GM19099 (cell line): Measurements from ENCODE around the gene PDE8B.

ENCODE experiments used
- POLR2A ChIP-seq: IDR thresholded peaks from 3 replicates; pipeline ENCODE4 v1.6.1; 2011; ENCODE audit warnings: low read depth; ENCODE audit not compliant: insufficient read length; ENCODE audit errors: extremely low read depth

Gene PDE8B

DNA sequence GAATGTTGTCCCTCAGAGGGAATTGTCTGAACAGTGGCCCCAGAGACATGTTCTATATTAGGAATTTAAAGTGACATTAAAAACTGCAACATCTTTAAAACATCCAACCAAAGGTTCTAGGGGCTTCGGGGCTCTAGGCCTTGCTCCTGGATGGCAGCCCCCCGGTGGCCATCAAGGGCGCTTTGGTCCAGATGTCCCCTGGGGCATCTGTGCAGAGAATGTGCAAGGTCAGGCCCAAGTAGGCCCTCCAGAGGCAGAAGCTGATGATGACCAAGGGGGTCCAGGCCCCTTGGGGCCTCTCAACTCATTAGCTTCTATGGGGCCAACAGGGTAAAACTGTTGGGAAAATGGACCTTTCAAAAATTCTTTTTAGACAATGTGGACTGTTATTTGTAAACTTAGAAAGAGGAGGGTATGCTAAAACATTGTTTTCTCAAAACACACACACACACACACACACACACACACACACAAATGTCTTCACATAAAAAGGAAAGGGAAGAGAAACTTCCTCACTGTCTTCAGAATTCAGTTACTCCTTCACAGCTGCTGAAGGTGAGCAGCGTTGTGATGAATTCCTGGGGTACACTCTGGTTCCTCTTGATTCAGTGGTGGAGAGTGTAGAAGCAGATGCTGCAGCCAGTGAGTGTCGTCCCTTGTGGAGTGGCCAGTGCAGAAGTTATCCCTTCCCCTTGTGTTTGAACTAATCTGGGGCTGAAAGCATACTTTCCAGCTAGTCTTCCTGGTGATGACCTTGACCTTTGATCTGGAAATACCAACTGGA is 156.4 kb downstream of the PDE8B start:
- no peak for TF ChIP-seq POLR2A

DNA sequence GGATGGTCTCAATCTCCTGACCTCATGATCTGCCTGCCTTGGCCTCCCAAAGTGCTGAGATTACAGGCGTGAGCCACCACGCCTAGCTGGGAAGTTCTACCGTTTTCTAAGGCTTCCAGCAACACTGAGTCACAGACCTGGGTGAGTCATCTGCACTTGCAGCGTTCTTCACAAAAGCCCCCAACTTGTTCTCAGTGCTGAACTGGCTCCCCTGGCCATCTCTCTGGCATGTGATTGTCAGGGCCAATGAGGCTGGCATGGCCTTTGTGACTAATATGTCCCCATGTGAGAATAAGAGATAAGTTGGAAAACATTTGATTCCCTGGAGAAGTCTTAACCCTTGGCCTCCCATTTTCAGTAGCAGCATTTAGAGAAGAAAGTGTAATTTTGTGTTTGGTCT is 157.3 kb downstream of the PDE8B start:
- no peak for TF ChIP-seq POLR2A

DNA sequence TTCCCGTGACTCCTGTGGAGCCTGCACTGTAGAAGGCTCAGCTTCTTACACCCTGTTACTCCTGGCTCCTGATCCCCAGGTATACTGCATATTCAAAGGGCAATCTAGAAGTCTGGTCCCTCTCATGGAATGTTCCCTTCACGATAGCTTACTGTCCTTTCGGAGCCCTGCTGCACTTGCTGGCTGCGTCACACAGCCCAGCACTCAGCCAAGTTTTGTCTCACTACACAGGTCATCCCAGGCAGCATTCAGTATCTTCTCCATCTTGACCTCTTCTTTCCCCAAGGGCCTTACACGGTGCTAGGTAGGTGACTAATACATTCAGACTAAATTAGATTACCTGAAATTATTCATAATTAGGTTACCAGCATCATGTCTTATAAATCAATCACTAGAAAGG is 157.9 kb downstream of the PDE8B start:
- no peak for TF ChIP-seq POLR2A

DNA sequence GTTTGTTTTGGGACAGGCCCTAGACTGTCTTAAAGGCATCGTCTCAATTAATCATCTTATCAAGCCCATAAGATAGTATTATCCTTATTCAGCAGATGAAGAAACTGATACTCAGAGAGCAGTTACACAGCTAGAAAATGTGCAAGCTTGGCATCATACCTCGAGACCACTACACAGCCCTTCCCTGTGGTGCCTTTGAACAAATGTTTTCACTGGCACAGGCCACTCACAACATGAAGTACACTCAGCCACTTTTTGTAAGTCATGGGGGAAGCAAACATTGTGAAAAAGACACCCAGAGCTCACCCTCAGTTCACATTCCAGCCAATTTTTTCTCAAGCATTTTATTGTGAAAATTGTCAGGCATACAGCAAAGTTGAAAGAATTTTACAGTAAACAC is 159.1 kb downstream of the PDE8B start:
- no peak for TF ChIP-seq POLR2A

GRCh38 chr5:77374686-77375085 is 164.2 kb downstream of the PDE8B start:
- no peak for TF ChIP-seq POLR2A

DNA sequence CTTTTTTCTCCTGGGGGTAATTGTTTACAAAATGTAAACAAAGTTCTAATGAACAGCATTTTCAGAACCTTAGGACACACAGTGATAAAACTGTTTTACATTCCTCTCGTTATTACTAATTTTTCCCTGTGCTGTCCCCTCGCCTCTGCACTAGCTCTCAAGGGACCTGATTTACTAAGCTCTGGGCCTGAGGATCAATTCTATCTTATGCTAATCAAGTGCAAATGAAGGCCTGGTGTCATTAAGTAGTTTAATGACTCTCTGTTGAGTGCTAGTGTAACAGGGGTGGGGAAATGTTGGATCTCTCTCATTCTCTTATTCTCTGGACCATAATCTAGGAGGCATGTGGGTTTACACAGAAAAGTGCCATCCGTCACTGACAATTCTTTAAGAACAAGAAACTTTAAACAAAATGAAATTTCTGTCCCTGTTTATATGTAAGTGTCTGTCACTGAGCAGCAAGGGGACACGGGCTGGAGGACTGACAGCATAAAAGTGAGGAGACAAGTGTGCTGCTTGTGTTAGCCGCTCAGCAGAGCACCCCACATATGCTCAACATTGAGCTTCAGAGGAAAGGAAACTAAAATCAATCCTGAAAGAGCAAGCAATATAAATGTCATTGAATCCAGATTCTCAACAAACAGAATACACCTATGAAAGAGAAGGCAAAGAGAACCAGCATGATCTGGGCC is 166.3 kb downstream of the PDE8B start:
- no peak for TF ChIP-seq POLR2A

DNA sequence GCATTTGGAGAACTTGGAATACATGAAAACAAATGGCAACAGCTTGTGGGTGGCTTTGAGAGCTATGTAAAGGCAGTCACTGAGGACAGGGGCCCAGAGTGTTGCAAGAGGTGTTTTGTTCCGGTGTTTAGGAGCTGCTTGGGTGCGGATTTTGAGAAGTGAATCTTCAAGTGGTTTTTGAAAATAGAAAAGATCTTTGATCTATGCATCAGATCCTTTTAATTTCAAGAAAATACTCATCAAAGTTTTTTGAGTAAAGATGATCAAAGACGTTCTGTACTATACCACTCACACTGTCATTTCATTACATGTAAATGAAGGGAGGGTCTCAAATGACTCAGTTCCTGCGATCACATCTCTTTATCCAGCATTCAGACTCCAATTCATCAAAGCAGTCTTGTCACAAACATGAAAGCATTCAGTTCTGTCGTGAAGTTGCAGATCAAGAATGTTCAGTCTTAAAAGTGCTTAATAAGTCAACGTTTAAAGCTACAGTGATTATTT is 169.1 kb downstream of the PDE8B start:
- TF ChIP-seq POLR2A: no peak

DNA sequence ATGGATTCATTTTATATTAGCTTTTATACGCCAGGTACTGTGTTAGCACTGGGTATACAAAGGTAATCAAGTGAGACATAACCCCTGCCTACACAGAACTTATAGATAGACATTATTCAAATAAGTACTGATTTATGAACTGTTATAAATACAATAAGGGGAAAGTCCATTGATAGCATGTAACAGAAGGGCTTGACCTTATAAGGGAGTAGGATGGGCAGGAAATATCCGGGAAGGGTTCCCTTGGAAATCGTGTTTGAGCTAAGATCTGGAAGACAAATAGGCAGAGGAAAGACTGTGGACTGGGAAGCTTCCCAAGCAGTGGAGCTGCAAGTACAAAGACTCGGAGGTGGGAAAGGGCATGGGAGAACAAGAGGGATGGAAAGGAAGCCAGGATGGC is 170.2 kb downstream of the PDE8B start:
- no peak for TF ChIP-seq POLR2A

GRCh38 chr5:77389746-77390145 is 179.3 kb downstream of the PDE8B start:
- no peak for TF ChIP-seq POLR2A

DNA sequence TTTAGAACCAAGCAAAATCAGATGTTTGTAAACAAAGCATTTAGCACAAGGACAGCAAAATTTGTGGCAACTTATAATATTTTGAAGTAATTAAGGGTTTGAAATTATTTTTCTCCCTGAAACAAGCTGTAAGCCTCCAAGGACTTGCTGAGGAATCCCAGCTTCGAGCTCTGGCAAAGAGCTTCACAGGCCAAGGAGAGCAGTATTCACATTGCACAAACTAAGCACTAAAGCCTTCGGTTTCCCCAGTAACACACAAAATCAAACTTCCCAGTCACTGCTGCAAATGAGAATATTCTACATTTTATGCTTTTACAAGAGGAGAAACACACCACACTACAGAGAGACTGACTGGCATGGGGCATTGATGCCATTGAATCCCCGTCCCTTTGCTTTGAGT is 179.7 kb downstream of the PDE8B start:
- TF ChIP-seq POLR2A: no peak

DNA sequence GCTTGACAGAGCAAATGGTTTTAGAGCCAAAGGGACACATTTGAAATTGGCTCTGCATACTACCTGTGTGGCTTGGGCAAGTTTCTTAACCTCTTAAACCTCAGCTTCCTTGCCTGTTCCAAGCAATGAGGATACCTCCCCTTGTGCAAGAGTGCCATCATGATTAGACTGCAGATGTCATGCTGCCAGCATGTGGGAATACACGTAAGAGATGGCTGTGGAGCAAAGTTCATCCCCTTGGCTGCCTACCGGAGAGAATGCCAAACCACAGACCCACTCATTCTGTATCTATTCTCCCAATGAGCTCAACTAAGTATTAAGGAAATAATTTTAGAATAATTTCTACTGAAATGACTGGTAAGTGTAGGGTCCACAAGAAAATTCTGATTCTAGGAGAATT is 180.3 kb downstream of the PDE8B start:
- no peak for TF ChIP-seq POLR2A

DNA sequence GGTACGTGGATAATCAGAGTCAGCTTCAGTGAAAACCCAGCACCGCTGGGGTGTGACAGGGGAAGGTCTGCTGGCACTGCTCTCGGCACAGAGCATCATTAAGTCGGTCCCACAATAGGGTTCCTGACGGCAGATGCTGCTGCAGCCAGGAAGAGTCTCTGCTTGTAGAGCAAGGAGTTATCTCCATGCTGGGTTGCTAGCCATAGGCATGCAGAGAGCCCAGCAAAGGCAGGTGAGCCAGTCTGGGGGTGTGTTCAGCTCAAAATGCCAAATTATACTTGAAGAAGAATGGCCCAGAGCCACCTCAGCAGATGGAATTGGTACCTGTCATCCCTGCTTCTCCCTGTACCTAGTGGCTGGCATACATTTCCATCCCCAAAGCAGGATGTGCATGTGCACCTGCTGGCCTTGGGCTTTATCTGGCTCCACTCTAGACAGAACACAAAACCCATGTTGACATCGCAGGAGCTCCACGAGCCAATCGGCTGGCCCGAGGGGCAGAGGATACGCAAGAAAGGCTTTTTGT is 180.8 kb downstream of the PDE8B start:
- no peak for TF ChIP-seq POLR2A

GRCh38 chr5:77394064-77394715 is 183.7 kb downstream of the PDE8B start:
- TF ChIP-seq POLR2A: no peak

- TF ChIP-seq POLR2A: no peak
These were observed 185.5 kb downstream of the PDE8B start for GRCh38 chr5:77396017-77396416.

GRCh38 chr5:77397686-77398292 is 187.3 kb downstream of the PDE8B start:
- no peak for TF ChIP-seq POLR2A
